ENCODE measurements around the gene MACO1.

Gene MACO1

GRCh38 chr1:25540750-25541342 lies 110.1 kb downstream of the MACO1 start:
- no peak for DNase-seq (ENCODE audit: low read depth in 2 of 3, low spot score in 2 of 3)

DNA sequence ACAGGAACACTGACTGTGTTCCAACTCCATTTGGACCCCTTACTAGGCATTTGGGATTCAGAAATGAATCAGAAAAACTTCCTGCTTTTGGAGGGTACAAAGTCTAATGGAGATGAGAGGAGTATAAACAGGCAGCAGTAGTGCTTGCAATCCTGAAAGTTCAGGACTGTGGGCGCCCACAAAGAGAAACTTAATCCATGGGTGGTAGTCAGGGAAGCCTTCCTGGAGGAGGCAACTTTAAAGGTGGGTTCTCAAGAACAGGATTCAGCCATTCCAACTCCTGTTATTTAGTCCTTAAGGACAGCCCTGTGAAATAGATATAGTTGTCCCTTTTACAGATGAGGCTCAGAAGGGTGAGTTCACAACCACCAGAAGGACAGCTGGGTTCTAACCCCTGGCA lies 110.7 kb downstream of the MACO1 start:
- DNase-seq (ENCODE audit: low read depth in 2 of 3, low spot score in 2 of 3), result no peak

DNA sequence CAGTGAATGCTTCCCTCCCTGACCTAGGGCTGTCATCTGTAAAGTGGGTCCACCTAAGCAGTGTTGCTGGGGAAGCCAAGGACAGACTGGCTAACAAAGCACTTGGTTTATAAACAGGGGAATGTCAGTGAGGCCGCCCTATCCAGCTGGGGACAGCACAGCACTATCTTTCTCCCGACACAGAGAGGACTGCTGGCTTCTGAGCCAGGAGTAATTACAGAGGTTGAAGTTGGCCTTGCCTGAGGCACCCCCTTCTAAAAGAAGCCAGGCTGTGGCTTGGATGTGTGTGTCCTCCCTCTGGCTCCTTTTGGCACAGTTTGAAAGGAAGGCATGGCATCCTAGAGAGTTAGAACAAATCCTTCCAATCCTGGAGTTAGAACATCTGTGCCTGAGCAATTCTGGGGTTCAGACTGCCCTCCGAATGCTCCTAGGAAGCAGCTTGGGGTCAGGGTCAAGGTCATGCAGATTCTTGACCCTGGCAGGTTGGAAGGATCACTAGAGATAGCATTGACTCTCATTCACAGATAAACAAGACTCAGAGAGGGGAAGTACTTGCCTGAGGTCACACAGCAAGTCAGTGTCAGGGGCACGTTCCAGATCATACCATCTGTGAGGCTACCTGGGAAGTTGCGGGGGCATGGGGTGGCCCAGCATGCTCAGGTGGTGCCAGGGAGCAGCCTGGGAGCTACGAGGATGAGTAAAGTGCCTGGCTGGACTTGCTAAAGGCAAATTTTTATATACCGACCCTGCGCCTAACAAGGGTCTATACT lies 111.4 kb downstream of the MACO1 start:
- no peak for DNase-seq (ENCODE audit: low read depth in 2 of 3, low spot score in 2 of 3)

- no peak for DNase-seq (ENCODE audit: low read depth in 2 of 3, low spot score in 2 of 3)
Measured at GRCh38 chr1:25543005-25543424, 112.3 kb downstream of the MACO1 start.

GRCh38 chr1:25543425-25544242 lies 112.9 kb downstream of the MACO1 start, which contains the start of gene LDLRAP1:
Gene LDLRAP1, plus strand, starts transcription at chr1:25543606. Its CDS starts 93 bp downstream, at chr1:25543699.
- peak; percentile 36 to 47 (median 45) for DNase-seq (ENCODE audit: low read depth in 2 of 3, low spot score in 2 of 3)

- DNase-seq (ENCODE audit: low read depth in 2 of 3, low spot score in 2 of 3), result no peak
Measured at GRCh38 chr1:25544243-25544764, 113.6 kb downstream of the MACO1 start.

GRCh38 chr1:25544819-25545218 lies 114.1 kb downstream of the MACO1 start:
- DNase-seq (ENCODE audit: low read depth in 2 of 3, low spot score in 2 of 3), result no peak

DNA sequence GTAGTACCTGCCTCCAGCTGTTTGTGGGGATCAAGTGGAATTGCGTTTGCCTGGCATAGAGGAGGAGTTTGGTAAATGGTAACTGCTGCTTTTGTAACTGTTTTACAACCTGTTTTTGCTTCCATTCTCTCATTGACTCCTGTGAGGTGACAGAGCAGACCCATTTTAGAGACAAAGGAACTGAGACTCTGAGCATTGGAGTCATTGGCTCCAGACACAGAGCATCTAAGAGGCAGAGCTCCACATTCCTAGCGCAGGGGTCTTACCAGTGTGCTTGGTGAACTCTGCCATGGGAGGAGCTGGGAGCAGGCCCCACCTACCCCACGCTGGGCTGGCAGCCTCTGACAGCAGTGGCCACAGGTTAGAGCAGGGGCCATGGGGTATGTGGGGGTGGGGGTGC lies 115.1 kb downstream of the MACO1 start:
- no peak for DNase-seq (ENCODE audit: low read depth in 2 of 3, low spot score in 2 of 3)

- DNase-seq (ENCODE audit: low read depth in 2 of 3, low spot score in 2 of 3), result no peak
Measured at GRCh38 chr1:25546193-25546592, 115.5 kb downstream of the MACO1 start.

- DNase-seq (ENCODE audit: low read depth in 2 of 3, low spot score in 2 of 3), result no peak
Measured at GRCh38 chr1:25548601-25549000, 117.9 kb downstream of the MACO1 start.

DNA sequence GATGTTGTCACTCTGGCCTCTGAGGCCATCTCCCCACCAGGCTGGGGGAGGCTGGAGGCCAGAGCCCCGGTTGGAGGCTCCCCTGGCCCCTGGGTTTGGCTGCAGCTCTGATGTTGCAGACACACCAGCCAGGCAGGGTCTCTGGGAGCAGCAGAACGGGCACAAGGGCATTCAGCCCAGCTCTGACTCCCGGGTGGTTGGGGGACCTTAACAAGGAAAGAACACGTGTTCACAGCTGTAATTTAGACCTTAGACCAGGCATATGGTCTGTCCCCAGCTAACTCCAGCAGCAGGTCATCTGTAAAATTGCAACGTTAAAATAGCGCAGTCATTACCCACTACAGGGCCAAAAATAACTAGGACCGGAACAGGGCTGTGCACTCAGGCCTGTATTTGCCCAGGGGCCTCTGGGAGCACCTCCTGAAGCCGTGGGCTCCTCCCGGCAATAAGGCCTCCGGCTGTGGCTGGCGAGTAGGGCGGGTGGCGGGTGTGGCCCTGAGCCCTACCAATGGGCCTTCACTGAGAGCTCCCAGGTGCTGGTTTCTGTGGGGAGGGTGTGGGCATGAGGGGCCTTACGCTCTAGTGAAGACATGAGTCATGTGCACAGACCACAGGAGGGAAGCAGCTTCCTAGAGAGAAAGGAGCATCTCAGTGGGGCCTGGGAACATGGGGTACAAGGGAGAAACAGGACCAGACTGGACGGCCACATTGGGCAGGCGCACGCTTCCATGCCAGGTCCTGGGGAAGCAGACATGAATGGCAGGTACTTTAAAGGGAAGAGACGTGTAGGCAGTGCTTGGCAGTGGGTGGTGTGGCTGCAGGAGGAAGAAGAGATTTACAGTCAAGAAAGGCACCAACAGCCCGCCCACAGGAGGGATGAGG lies 118.8 kb downstream of the MACO1 start:
- DNase-seq (ENCODE audit: low read depth in 2 of 3, low spot score in 2 of 3), result peak; percentile 47 to 68 (median 59)

Measured in activated CD8-positive, alpha-beta memory T cell treated with anti-CD3 and anti-CD28 coated beads for 48 hours (primary cell).